ENCODE measurements around the gene CNOT4.

Gene CNOT4

GRCh38 chr7:135397689-135398088 is 112.2 kb downstream of the CNOT4 start:
- no peak for DNase-seq (ENCODE audit: low read depth)

GRCh38 chr7:135392701-135393100 is 117.2 kb downstream of the CNOT4 start:
- no peak for DNase-seq (ENCODE audit: low read depth)

GRCh38 chr7:135391514-135391913 is 118.4 kb downstream of the CNOT4 start:
- DNase-seq (ENCODE audit: low read depth): no peak

GRCh38 chr7:135390829-135391228 is 119.1 kb downstream of the CNOT4 start:
- no peak for DNase-seq (ENCODE audit: low read depth)

- DNase-seq (ENCODE audit: low read depth): no peak
Observed at GRCh38 chr7:135389971-135390370, 119.9 kb downstream of the CNOT4 start.

GRCh38 chr7:135388616-135389015 is 121.3 kb downstream of the CNOT4 start:
- no peak for DNase-seq (ENCODE audit: low read depth)

GRCh38 chr7:135386776-135387175 is 123.1 kb downstream of the CNOT4 start:
- DNase-seq (ENCODE audit: low read depth): no peak

- no peak for DNase-seq (ENCODE audit: low read depth)
Observed at GRCh38 chr7:135386181-135386580, 123.7 kb downstream of the CNOT4 start.

- no peak for DNase-seq (ENCODE audit: low read depth)
Observed at GRCh38 chr7:135385209-135385608, 124.7 kb downstream of the CNOT4 start.

- DNase-seq (ENCODE audit: low read depth): no peak
Observed at GRCh38 chr7:135383525-135384175, 126.3 kb downstream of the CNOT4 start.

- no peak for DNase-seq (ENCODE audit: low read depth)
Observed at GRCh38 chr7:135382173-135382572, 127.7 kb downstream of the CNOT4 start.

- no peak for DNase-seq (ENCODE audit: low read depth)
Observed at GRCh38 chr7:135381369-135381768, 128.5 kb downstream of the CNOT4 start.

- DNase-seq (ENCODE audit: low read depth): no peak
Observed at GRCh38 chr7:135380351-135380750, 129.6 kb downstream of the CNOT4 start.

GRCh38 chr7:135377171-135377570 is 132.7 kb downstream of the CNOT4 start:
- no peak for DNase-seq (ENCODE audit: low read depth)

- DNase-seq (ENCODE audit: low read depth): no peak
Observed at GRCh38 chr7:135375908-135376699, 133.8 kb downstream of the CNOT4 start.

- DNase-seq (ENCODE audit: low read depth): no peak
Observed at GRCh38 chr7:135374736-135375135, 135.2 kb downstream of the CNOT4 start.

- DNase-seq (ENCODE audit: low read depth): no peak
Observed at GRCh38 chr7:135372222-135372621, 137.7 kb downstream of the CNOT4 start.

- DNase-seq (ENCODE audit: low read depth): no peak
Observed at GRCh38 chr7:135370656-135371055, 139.2 kb downstream of the CNOT4 start.

GRCh38 chr7:135369405-135369804 is 140.5 kb downstream of the CNOT4 start:
- no peak for DNase-seq (ENCODE audit: low read depth)

GRCh38 chr7:135368416-135369186 is 141.3 kb downstream of the CNOT4 start:
- no peak for DNase-seq (ENCODE audit: low read depth)

- no peak for DNase-seq (ENCODE audit: low read depth)
Observed at GRCh38 chr7:135366843-135367508, 142.9 kb downstream of the CNOT4 start.

- no peak for DNase-seq (ENCODE audit: low read depth)
Observed at GRCh38 chr7:135365721-135366120, 144.2 kb downstream of the CNOT4 start.
